ENCODE results near the gene C20orf96.

C20orf96 gene

GRCh38 chr20:312067-312466, 21.5 kb upstream of the C20orf96 start:
- DNase-seq (ENCODE audit: low read depth in 2 of 2): no peak

- no peak for DNase-seq (ENCODE audit: low read depth in 2 of 2)
Observed at GRCh38 chr20:311609-312008, 21.1 kb upstream of the C20orf96 start.

GRCh38 chr20:310645-311044, 20.1 kb upstream of the C20orf96 start:
- no peak for DNase-seq (ENCODE audit: low read depth in 2 of 2)

- DNase-seq (ENCODE audit: low read depth in 2 of 2): peak in 1 of 2 donors; percentile 70
Observed at GRCh38 chr20:309841-310644, 19.5 kb upstream of the C20orf96 start.

- no peak for DNase-seq (ENCODE audit: low read depth in 2 of 2)
Observed at GRCh38 chr20:309306-309840, 18.8 kb upstream of the C20orf96 start.

GRCh38 chr20:308427-309038, 18.0 kb upstream of the C20orf96 start:
- no peak for DNase-seq (ENCODE audit: low read depth in 2 of 2)

- no peak for DNase-seq (ENCODE audit: low read depth in 2 of 2)
Observed at GRCh38 chr20:305745-306144, 15.2 kb upstream of the C20orf96 start.

- DNase-seq (ENCODE audit: low read depth in 2 of 2): no peak
Observed at GRCh38 chr20:301886-302848, 11.6 kb upstream of the C20orf96 start.

GRCh38 chr20:300345-300990, 9.9 kb upstream of the C20orf96 start:
- no peak for DNase-seq (ENCODE audit: low read depth in 2 of 2)

- no peak for DNase-seq (ENCODE audit: low read depth in 2 of 2)
Observed at GRCh38 chr20:298776-299391, 8.3 kb upstream of the C20orf96 start.

GRCh38 chr20:297925-298775, 7.6 kb upstream of the C20orf96 start:
- DNase-seq (ENCODE audit: low read depth in 2 of 2): peak in 1 of 2 donors; percentile 3

GRCh38 chr20:297098-297924, 6.8 kb upstream of the C20orf96 start, which contains the start of gene ZCCHC3:
TSS of gene ZCCHC3 (plus strand) at chr20:297570. CDS start at chr20:297587, 17 bp downstream.
- peak; percentile 64 for DNase-seq (ENCODE audit: low read depth in 2 of 2)

GRCh38 chr20:295804-296203, 5.3 kb upstream of the C20orf96 start:
- no peak for DNase-seq (ENCODE audit: low read depth in 2 of 2)

GRCh38 chr20:294602-295001, 4.1 kb upstream of the C20orf96 start:
- no peak for DNase-seq (ENCODE audit: low read depth in 2 of 2)

- no peak for DNase-seq (ENCODE audit: low read depth in 2 of 2)
Observed at GRCh38 chr20:289693-290083, 862 bp downstream of the C20orf96 start.

- DNase-seq (ENCODE audit: low read depth in 2 of 2): no peak
Observed at GRCh38 chr20:288956-289692, 1.4 kb downstream of the C20orf96 start.

- no peak for DNase-seq (ENCODE audit: low read depth in 2 of 2)
Observed at GRCh38 chr20:286508-286907, 4.0 kb downstream of the C20orf96 start.

GRCh38 chr20:284172-284571, 6.4 kb downstream of the C20orf96 start:
- DNase-seq (ENCODE audit: low read depth in 2 of 2): no peak
